AG08395 (cell line): ENCODE measurements around the gene NSMCE1.

Experiments used
- DNase-seq: peaks from one replicate; pipeline ENCODE4 v3.0.0; 2012; ENCODE audit warnings: mixed read lengths, low spot score

Gene NSMCE1

DNA sequence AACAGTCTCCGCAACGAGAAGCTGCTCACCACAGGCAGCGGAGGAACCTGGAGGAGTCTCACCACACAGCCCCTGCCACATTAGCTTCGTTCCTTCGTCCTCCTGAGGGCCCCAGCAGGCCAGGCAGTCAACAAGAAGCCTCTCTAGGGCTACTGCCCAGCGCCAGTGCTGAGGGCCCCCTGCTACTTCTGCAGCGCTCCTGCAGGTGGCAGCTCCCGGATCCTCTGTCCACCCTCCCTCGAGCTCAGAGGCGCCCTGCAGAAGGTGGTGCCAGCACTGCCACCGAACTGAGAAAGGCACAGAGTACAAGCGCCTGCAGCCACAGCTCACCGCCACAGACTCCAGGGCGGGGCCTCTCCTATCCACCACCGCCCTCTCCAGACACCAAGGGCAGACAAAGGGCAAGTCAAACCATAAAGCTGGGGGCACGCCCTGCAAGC lies 38.0 kb downstream of the NSMCE1 start:
- no peak for DNase-seq

GRCh38 chr16:27229891-27230470 lies 38.6 kb downstream of the NSMCE1 start:
- DNase-seq = no peak

DNA sequence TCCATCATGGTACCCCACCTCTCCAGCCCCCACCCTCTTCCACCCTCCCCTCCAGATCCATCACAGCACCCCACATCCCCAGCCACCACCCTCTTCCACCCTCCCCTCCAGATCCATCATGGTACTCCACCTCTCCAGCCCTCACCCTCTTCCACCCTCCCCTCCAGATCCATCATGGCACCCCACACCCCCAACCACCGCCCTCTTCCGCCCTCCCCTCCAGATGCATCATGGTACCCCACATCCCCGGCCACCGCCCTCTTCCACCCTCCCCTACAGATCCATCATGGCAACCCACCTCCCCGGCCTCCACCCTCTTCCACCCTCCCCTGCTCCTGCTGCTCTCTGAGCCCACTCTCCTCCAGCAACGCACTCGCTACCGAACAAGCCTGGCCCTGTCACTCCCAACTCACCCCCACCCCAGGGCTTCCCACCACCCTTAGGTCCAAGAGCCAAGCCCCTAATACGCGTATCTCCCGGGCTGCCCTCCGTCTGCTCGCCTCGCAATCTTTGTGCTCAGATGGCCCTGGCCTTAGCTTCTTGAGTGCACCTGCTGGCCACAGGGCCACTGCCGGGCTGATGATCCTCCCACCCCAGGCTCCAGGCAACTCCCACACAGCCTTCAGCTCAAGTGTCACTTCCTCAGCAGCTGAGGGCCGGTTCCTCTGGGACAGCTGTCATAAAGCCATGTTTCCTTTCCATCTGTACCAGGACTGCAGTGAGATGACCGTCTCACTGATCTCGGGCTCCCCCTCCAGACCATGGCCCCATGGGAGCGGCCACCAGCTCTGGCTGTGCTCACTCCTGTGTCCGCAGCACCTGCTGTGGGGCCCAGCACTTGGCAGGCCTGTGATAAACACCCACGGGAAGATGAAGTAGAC lies 39.7 kb downstream of the NSMCE1 start:
- no peak for DNase-seq

DNA sequence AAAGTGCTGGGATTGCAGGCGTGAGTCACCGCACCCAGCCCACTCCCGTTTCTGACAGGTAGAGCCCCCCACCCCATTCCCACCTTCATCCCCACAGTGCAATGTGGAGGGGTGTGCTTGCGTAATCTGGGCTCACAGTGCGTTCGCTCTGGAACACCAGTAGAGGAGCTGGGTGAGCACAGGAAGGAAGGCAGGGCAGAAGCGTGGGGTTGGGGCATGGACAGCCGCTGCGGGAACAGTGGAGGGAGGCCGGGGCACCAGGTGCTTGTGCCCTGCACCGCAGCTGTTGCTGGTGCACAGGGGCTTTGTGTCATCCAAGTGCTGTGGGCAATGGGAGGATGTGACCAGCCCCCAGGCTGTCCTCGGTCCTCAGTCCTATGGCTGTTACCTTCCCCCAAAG lies 40.5 kb downstream of the NSMCE1 start:
- no peak for DNase-seq

DNA sequence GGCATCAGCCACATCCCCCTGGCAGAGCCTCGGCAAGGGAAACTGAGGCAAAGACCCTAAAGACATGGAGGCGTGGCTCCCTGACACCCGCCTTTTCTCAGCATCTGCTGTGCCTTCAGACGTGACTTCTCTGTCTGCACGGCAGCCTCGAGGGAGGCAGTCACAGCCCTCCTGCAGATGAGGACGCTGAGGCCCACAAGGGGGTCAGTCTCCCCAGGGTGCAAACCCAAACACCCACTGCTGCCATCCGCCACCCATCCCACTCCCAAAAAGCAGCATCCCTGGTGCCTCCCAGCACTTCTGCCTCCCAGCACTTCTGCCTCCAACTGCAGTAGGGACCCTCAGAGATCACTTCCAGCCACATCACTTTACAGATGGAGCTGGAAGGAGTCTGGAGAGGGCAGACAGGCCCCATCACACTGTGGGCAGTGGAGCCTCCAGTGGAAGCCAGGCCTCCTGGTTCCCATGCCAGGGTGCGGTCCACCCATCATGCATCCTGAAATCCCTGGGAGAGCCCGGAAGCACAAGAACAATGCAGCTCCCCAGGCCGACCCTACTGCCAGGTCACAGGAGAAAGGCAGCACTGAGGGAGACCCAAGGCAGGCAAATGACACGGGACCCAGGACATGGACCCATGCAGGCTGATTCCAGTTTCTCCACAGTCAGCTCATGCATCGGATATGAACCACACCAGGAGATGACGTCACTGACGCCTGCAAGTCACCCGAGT lies 41.4 kb downstream of the NSMCE1 start:
- DNase-seq = no peak

DNA sequence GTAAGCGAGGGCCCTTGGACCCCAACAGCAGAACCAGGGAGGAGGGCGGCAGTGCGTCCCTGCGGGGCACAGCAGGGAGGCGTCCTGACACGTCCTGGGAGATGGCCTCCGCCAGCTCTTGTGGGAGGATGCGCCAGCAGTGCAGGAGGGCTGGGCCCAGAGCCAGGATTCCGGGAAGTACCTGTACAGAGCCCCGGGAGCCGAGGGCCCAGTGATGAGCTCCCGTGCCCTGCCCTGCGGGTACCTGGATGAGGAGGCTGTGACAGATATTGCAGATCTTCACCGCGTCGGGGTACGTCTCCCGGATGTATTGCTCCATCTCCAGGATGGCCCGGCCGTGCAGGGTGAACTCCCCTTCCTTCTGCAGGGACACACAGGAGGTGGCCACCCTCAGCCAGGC lies 42.1 kb downstream of the NSMCE1 start:
- DNase-seq = no peak

- DNase-seq = no peak
These were observed 42.8 kb downstream of the NSMCE1 start for GRCh38 chr16:27225536-27226360.

GRCh38 chr16:27224741-27225300 lies 43.8 kb downstream of the NSMCE1 start:
- DNase-seq = no peak

DNA sequence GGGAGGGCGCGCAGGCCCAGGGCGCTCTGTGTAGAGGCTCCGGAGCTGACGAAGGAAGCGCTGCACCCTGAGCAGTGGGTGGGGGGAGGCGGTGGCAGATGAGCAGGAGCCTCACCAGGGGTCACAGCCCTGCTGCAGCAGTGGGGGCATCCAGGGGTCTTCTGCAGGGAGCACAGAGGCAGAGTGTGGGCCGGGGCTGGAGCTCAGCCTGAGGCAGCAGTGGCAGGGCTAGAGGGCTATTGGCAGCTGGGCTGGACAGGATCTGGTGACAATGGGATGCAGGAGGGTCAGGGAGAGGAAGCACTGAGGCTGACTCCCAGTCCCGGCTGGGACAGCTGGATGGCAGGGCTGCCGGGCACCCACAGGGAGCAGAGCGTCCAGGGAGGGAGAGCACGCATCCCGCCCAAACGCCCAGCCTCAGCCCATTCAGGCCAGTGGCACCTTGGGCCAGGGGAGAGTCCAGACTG lies 44.3 kb downstream of the NSMCE1 start:
- no peak for DNase-seq

GRCh38 chr16:27223701-27224100 lies 44.9 kb downstream of the NSMCE1 start:
- DNase-seq = no peak

DNA sequence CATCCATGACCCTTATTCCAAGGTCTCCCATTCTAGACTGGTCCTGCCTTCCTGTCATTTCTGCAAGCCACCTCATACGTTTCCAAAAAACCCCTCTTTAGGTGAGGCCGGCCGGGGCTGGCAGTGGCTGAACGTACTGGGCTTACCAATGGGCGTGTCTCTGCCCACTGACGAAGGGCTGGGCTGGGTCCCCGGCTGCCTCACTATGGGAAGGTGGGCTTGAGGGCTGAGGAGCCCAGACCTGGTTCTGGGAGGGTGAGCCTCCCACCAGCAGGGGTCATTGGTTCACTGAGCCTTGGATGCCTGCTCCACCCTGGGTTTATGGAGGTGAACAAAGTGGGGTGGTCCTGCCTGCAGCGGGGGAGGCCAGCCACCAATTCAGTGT lies 45.4 kb downstream of the NSMCE1 start:
- no peak for DNase-seq

DNA sequence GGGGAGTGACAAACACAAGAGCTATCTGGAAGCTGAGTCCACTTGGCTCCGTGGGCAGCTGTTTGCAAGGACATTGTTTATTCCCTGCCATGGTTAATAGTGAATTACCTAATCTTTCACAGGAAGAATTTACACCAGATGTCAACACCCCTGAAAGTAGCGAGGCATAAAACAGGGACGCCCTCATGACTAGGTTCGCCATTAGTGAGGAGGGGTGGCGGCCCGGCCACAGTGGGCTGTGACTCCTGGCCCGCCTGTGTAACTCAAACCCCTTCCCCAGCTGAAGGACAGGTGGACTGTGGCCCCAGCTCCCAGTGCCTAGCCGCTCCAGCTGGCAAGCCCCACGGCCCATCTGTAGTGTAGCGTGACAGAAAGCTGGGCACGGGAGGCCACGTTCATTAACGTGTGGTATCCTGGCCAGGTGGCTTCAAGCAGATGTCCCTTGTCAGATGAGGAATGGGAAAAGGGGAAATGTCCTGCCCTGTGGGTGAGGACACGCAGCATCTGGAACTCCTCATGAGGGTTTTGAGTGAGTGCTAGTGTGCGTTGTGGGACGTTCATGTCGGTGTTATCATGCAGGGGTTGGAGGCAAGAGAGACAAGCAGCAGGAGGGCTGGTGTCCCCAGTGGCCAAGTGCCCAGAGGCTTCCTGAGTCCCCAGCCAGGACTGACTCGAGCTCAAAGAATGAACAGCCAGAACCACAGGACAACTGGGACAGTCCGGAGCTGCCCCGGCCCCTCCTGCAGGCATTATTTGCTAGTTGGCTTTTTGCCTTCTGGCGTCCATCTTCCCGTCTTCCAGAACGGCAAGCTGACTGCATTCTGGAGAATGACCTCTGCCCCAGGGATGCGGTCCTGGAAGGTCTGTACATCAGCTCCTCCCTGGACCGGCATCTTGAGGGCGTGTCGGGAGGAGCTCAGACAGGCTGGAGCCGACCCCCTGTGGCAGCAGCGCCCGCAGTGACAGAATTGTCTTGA lies 46.0 kb downstream of the NSMCE1 start:
- DNase-seq = peak; percentile 90

- peak; percentile 60 for DNase-seq
These were observed 46.9 kb downstream of the NSMCE1 start for GRCh38 chr16:27221576-27222248.

GRCh38 chr16:27220991-27221390 lies 47.6 kb downstream of the NSMCE1 start:
- DNase-seq = no peak

GRCh38 chr16:27220527-27220926 lies 48.0 kb downstream of the NSMCE1 start:
- DNase-seq = no peak

- DNase-seq = no peak
These were observed 48.5 kb downstream of the NSMCE1 start for GRCh38 chr16:27220120-27220519.

- no peak for DNase-seq
These were observed 49.4 kb downstream of the NSMCE1 start for GRCh38 chr16:27219161-27219560.

- DNase-seq = no peak
These were observed 49.8 kb downstream of the NSMCE1 start for GRCh38 chr16:27218756-27219155.

- peak; percentile 70 for DNase-seq
These were observed 51.3 kb downstream of the NSMCE1 start for GRCh38 chr16:27217256-27217655.
